ENCODE data around the gene TMEM94.
"Not testable (repeated sequence)": the region's sequence is repeated elsewhere in the genome, so short reads cannot be mapped to it uniquely, and the experiment has no call there.

The TMEM94 gene

GRCh38 chr17:75447951-75448856 is 8.2 kb upstream of the TMEM94 start:
- DNase-seq, result no peak

GRCh38 chr17:75450270-75450669 is 6.2 kb upstream of the TMEM94 start:
- no peak for DNase-seq

DNA sequence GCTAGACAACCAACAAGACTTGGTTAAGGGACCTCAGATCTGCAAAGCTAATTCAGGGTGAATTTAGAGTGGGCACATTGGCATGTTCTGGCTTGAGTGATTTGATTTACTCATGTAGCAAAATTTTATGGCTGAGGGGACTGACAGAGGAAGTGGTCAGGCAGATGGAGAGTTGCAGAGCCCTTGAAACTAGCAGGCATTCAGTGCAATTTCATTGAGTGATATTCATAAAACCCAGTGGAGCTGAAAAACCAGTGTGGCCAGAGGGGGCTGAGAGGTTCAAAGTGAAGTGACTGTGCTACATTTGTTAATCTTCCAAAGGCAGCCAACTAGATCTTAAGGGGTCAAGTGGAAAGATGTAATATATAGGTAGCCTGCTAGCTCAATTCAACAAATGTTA is 2.2 kb upstream of the TMEM94 start:
- no peak for DNase-seq

GRCh38 chr17:75454672-75455071 is 1.8 kb upstream of the TMEM94 start:
- not testable (repeated sequence) for DNase-seq

GRCh38 chr17:75456039-75456416 is 407 bp upstream of the TMEM94 start:
- no peak for DNase-seq

- DNase-seq, result no peak
Measured at GRCh38 chr17:75457047-75457654, 716 bp downstream of the TMEM94 start.

DNA sequence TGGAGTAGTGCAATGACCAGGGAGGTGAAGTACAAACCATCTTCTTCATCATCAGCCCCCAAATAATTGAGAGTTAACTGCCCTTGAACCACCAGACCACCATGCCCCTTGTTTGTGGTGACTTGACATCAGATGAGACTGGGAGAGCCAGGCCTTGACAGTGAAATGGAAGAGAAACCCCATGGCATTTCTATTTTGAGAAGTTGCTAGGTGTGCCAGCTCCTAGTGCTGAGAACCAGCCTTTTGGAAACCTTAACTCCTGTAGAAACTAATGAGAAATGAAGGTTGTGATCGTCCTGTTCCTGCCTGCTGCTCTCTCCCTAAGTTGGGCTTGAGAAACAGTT is 2.8 kb downstream of the TMEM94 start:
- no peak for DNase-seq

DNA sequence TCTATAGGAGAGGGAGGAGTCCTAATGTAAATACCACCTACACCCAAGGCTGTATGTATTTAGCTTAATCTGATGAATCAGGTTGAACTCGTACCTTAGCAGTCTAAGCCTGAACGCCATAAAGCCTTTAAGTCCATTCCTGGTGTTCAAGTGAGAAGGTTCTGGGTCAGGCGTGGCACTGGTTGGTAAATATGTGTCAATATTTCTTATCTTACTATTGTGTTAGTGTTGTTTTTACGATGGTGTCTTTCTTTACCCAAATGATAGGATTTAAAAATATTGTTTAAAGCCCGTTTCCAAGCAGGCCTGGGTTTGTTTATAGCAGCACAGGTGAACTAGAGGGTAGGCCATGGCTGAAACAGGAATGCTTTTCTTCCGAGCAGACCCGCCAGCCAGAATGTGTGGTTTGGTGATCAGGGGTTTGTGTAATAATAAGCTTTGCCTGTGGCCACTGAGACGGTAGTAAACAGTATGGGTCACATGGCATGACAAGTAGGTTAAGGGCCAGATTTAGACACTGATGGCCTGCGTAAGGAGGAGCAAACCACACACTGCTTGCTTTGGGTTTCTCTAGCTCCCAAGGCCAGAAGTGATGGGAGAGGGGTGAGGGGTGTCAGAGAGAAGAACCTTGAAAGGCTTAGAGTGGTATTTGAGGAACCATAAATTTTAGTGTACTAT is 3.3 kb downstream of the TMEM94 start:
- no peak for DNase-seq

- no peak for DNase-seq
Measured at GRCh38 chr17:75460295-75460694, 3.9 kb downstream of the TMEM94 start.

DNA sequence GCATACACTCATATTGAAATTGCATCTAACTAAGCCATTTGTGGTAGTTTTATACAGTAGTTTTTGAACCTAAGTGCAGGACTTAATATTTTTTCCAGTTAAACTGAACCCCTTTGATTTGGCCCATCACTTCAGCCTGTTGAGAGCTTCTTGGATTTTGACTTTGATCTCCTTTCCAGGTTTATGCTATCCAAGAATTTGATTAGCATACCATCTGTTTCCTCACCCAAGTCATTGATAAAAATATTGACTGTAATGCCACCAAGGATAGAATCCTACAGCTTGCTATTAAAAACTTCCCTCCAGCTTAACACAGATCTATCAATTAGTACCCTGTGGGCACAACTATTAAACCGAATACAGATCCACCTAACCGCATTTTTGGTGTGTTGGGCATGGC is 7.2 kb downstream of the TMEM94 start:
- DNase-seq, result no peak

- no peak for DNase-seq
Measured at GRCh38 chr17:75465039-75465438, 8.6 kb downstream of the TMEM94 start.

DNA sequence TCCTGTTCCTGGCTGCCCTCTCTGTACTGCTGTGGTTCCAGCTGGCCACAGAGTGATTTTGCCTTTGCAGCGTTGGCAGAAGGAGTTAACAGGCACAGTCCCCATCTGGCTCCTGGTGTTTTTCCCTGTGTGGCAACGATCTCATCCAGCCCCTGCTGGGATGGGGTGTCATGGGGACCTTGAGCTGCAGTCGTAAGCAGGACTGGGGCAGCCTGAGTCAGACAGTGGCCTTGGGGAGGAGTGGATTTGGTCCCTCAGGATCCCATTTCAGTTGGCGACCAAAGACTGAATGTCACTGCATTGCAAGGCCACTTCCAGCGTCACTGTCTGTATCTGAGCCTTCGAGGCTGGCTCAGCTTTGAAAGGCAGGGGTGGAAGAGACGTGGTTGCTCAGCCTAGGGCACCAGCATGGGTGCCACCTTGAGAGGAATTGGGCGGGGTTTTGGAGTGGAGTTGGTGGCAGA is 11.9 kb downstream of the TMEM94 start:
- no peak for DNase-seq

DNA sequence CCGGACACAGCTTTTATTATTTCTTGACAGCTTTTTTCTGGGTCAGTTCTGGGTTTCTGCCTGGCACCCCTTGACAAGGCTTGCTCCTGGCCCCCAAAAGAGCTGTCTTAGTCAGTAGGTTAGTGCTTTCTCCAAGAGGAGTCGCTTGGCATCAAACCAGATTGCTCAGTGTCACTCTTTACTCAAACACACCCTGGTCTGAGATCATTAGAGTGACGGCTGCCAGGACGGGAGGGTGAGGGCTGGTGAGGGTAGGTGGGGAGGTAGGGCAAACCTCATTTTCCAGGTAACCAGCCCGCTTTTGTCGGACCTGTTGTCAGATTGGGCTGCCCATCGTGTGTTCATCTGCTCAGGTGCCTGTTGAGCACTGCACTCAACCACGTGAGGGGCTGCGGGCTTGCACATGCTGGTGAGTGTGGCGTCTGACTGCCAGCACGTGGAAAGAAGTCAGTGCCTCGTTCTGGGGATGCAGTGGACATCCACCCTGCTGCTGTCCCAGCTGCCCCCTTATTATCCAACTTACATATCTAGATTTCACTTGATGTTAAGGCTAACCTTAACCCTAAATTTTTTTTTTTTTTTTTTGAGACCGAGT is 12.4 kb downstream of the TMEM94 start:
- DNase-seq, result no peak

GRCh38 chr17:75471207-75471606 is 14.8 kb downstream of the TMEM94 start:
- DNase-seq, result no peak

- no peak for DNase-seq
Measured at GRCh38 chr17:75472119-75472518, 15.7 kb downstream of the TMEM94 start.

- no peak for DNase-seq
Measured at GRCh38 chr17:75473246-75473645, 16.8 kb downstream of the TMEM94 start.

DNA sequence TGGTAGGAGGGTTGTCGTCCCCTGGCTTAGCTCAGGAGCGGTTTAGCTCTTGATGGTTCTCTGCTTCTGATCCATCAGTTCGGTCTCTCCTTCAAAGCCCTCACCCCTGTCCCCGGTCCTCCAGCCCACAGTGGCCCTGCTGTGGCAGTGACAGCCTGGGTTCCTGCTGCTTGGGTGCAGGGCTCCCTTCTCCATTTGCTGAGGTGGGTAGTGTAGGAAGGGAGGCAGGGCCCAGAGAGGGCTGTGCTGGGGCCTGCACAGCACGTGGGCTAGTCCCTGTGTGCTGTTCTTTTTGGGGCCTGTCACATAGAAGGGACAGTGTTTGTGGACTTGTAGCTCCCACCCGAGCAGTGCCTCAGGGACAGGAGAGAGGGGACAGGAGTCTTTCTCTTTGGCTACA is 18.3 kb downstream of the TMEM94 start:
- DNase-seq, result no peak

- DNase-seq, result no peak
Measured at GRCh38 chr17:75475144-75475835, 18.9 kb downstream of the TMEM94 start.

DNA sequence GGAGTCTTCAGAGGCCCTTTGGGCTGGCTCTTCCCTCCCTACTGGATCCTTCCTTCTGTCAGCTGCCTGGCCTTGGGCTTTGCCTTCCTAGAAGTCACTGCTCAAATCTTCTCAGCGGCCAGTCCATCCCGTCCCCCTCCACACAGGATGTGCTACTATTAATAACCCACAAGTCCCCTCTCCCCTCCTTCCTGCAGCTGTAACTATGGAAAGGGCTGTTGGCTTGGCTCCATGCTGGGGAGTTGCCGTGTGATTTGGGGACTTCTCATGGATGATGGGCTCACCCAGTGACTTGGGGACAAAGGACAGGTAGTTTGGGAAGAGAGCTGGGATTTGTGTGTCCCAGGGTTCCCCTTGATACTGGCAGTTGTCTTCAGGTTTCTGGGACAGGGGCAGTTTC is 19.4 kb downstream of the TMEM94 start:
- DNase-seq, result no peak

DNA sequence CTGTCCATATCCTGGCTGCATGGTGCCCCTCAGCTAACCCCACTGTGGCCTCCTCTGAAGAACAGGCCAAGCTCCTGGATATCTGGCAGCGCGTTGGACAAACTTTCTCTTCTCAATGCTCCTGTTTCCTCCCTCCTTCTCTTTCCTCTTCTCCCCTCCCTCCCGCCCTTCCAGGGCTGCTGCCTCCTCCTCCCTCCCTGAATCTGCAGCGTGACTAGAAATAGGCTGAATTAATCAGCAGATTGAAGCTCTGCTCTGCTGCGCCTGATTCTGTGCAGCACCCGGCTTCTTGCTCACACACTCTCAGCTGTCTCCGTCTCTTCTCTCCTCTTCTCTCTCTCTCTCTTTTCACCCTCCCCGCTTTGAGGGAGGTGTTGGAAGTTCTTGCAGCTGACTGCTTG is 19.8 kb downstream of the TMEM94 start:
- DNase-seq, result no peak

- DNase-seq, result no peak
Measured at GRCh38 chr17:75476752-75477489, 20.5 kb downstream of the TMEM94 start.

DNA sequence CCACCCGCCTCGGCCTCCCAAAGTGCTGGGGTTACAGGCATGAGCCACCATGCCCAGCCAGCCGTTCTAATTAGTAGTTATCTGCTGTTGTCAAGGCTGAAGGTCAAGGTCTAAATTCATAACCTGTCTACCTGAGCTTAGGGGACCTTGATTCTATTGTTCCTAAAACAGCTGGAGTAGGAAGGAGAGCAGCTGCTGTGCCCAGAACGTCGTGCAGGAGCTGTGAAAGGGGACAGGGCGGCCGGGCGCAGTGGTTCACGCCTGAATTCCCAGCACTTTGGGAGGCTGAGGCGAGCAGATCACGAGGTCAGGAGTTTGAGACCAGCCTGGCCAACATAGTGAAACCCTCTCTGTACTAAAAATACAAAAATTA is 21.0 kb downstream of the TMEM94 start:
- DNase-seq, result not testable (repeated sequence)

All from CD4-positive, alpha-beta T cell treated with Interleukin-12 subunit alpha and Interleukin-12 subunit beta, for 1 hour (primary cell).